Adipose tissue (tissue), 3 donors: Measurements from ENCODE around the gene SYCE3. TPM values are rescaled to one million over a fixed set of nuclear protein-coding genes. Genes with fewer than 3 reads are reported as not detected.

Experiments
- H3K27ac ChIP-seq: one replicate; pipeline ENCODE4 v1.5.1; 2013; ENCODE audit warnings: low read depth, low read length
- WGBS, 3 donors: extraction: QIAGEN DNeasy Blood & Tissue Kit; methylation state at CpG; one replicate each; pipeline ENCODE4 v1.1.7; 2013; 5-methylcytosine and 5-hydroxymethylcytosine counted together
- polyA plus RNA-seq, 3 donors: library from polyadenylated mRNA; stranded (reverse); fragments of 200-250 nt; gene quantifications; one replicate each; pipeline ENCODE4 v1.2.3, GENCODE V29; 2013
- donor health status: healthy with polysubstance abuse.
- donor health status: Bipolar disorder and iron deficiency.
- donor health status: healthy.

Gene SYCE3
- polyA plus RNA-seq, 3 donors, result not detected

- 52 to 59% (median 56%) methylated on average over 12 of the region's 12 CpGs for WGBS, 3 donors
- no peak overlapping the region for H3K27ac ChIP-seq
Observed at GRCh38 chr22:50601669-50602337, 39.1 kb upstream of the SYCE3 start.

- WGBS, 3 donors, result 11 to 16% (median 14%) methylated on average over 34 to 45 of the region's 52 CpGs
- no peak overlapping the region for H3K27ac ChIP-seq
Observed at GRCh38 chr22:50600967-50601668, 38.4 kb upstream of the SYCE3 start.

GRCh38 chr22:50600538-50600937 is 37.8 kb upstream of the SYCE3 start, which contains the start of gene MAPK8IP2:
Gene MAPK8IP2 (plus strand): TSS chr22:50600793. CDS start chr22:50600819, 26 bp downstream.
- 1% methylated on average over 23 to 41 of the region's 61 CpGs for whole genome bisulfite sequencing, 3 donors
- H3K27ac ChIP-seq, result no peak within 1 kb of the TSS

- 14 to 16% (median 15%) methylated on average over 43 to 52 of the region's 52 CpGs for WGBS, 3 donors
- H3K27ac ChIP-seq, result no peak overlapping the region
Observed at GRCh38 chr22:50599816-50600455, 37.2 kb upstream of the SYCE3 start.

- WGBS, 3 donors, result 79 to 95% (median 93%) methylated on average over 5 of the region's 5 CpGs
Observed at GRCh38 chr22:50597097-50597496, 34.4 kb upstream of the SYCE3 start.

GRCh38 chr22:50595189-50595588 is 32.5 kb upstream of the SYCE3 start:
- WGBS, 3 donors, result 89 to 92% (median 91%) methylated on average over 3 of the region's 3 CpGs
- H3K27ac ChIP-seq, result no peak overlapping the region

More at GRCh38 chr22:50597097-50597496, 34.4 kb upstream of the SYCE3 start:
- H3K27ac ChIP-seq, result no peak overlapping the region

- no peak overlapping the region for H3K27ac ChIP-seq
- WGBS, 3 donors, result 94 to 96% (median 95%) methylated on average over 5 of the region's 5 CpGs
Observed at GRCh38 chr22:50587407-50587806, 24.7 kb upstream of the SYCE3 start.

- 75 to 93% (median 85%) methylated on average over 5 of the region's 5 CpGs for WGBS, 3 donors
- H3K27ac ChIP-seq, result no peak overlapping the region
Observed at GRCh38 chr22:50586416-50586815, 23.7 kb upstream of the SYCE3 start.

- 86 to 95% (median 92%) methylated on average over 8 of the region's 8 CpGs for WGBS, 3 donors
- no peak overlapping the region for H3K27ac ChIP-seq
Observed at GRCh38 chr22:50585781-50586180, 23.1 kb upstream of the SYCE3 start.

GRCh38 chr22:50585238-50585637 is 22.5 kb upstream of the SYCE3 start:
- 91 to 96% (median 94%) methylated on average over 3 of the region's 3 CpGs for WGBS, 3 donors
- H3K27ac ChIP-seq, result no peak overlapping the region

GRCh38 chr22:50584106-50585096 is 21.7 kb upstream of the SYCE3 start:
- H3K27ac ChIP-seq, result no peak overlapping the region
- WGBS, 3 donors, result 92 to 96% (median 95%) methylated on average over 23 of the region's 23 CpGs

- WGBS, 3 donors, result 7 to 11% (median 9%) methylated on average over 37 of the region's 37 CpGs
- H3K27ac ChIP-seq, result no peak overlapping the region
Observed at GRCh38 chr22:50583294-50583861, 20.7 kb upstream of the SYCE3 start.

- peak within 1 kb of the TSS; percentile 91 for H3K27ac ChIP-seq
- 0 to 1% (median 0%) methylated on average over 73 to 96 of the region's 96 CpGs for WGBS, 3 donors
Observed at GRCh38 chr22:50582493-50583293, 20.0 kb upstream of the SYCE3 start, which contains the start of gene CHKB. Gene CHKB (minus strand): TSS chr22:50582849. CDS start chr22:50582781, 68 bp downstream.

- WGBS, 3 donors, result 7 to 8% (median 7%) methylated on average over 26 to 39 of the region's 39 CpGs
- H3K27ac ChIP-seq, result peak overlapping the region; percentile 91
Observed at GRCh38 chr22:50581950-50582492, 19.3 kb upstream of the SYCE3 start.

- 89 to 94% (median 92%) methylated on average over 22 of the region's 22 CpGs for WGBS, 3 donors
- no peak overlapping the region for H3K27ac ChIP-seq
Observed at GRCh38 chr22:50581031-50581949, 18.6 kb upstream of the SYCE3 start.

- H3K27ac ChIP-seq, result no peak overlapping the region
- WGBS, 3 donors, result 93 to 96% (median 95%) methylated on average over 4 of the region's 4 CpGs
Observed at GRCh38 chr22:50579752-50580151, 17.0 kb upstream of the SYCE3 start.
